HG02970 (cell line): ENCODE measurements around the gene FBRSL1.
"Not testable (repeated sequence)": the region's sequence is repeated elsewhere in the genome, so short reads cannot be mapped to it uniquely, and the experiment has no call there.

Experiments
- ATAC-seq: cut with Tn5 transposase; IDR thresholded peaks from one replicate; pipeline ENCODE4 v1.9.1; 2021; ENCODE audit warnings: mild to moderate bottlenecking, moderate library complexity, moderate number of reproducible peaks; ENCODE audit not compliant: unreplicated experiment, low FRiP score

Gene FBRSL1

DNA sequence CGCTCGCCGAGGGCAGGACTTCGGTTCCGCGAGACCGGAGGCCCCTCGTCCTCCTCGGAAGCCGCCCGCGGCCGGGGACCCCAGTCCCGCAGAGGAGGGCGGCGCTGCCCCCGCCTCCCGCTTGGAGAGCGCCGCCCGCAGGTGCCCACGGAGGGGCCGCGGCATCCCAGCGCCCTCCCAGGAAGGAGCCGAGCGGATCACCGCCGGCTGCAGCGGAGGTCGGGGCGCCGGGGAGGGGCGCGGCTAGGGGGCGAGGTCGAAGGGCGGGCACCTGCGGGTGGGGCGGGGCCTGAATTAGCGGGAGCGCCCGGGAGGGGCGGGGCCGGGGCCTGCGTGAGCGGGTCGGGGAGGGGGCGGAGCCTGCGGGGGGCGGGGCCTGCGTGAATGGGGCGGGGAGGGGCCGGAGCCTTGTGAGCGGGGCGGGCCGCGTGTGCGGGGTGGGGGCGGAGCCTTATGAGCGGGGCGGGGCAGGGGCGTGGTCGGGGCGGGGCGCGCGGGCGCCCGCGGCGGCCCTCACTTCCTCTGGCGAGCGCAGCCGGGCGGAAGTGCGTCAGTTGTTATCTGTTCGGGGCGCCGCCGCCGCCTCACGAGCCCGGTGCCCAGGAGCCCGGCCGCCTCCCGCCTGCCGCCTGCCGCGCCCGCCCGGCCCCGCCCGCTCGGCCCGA lies at the start of gene FBRSL1:
FBRSL1 (plus strand) TSS at position 550 of the 665 bp plus-strand sequence.
- ATAC-seq: peak; percentile 63

DNA sequence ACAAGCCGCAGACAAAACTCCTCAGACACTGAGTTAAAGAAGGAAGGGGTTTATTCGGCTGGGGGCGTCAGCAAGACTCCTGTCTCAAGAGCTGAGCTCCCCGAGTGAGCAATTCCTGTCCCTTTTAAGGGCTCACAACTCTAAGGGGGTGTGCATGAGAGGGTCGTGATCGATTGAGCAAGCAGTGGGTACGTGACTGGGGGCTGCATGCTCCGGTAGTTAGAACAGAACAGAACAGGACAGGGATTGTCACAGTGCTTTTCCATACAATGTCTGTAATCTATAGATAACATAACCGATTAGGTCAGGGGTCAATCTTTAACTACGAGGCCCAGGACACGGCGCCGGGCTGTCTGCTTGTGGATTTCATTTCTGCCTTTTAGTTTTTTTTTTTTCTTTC lies 49.5 kb upstream of the FBRSL1 start:
- ATAC-seq: not testable (repeated sequence)

DNA sequence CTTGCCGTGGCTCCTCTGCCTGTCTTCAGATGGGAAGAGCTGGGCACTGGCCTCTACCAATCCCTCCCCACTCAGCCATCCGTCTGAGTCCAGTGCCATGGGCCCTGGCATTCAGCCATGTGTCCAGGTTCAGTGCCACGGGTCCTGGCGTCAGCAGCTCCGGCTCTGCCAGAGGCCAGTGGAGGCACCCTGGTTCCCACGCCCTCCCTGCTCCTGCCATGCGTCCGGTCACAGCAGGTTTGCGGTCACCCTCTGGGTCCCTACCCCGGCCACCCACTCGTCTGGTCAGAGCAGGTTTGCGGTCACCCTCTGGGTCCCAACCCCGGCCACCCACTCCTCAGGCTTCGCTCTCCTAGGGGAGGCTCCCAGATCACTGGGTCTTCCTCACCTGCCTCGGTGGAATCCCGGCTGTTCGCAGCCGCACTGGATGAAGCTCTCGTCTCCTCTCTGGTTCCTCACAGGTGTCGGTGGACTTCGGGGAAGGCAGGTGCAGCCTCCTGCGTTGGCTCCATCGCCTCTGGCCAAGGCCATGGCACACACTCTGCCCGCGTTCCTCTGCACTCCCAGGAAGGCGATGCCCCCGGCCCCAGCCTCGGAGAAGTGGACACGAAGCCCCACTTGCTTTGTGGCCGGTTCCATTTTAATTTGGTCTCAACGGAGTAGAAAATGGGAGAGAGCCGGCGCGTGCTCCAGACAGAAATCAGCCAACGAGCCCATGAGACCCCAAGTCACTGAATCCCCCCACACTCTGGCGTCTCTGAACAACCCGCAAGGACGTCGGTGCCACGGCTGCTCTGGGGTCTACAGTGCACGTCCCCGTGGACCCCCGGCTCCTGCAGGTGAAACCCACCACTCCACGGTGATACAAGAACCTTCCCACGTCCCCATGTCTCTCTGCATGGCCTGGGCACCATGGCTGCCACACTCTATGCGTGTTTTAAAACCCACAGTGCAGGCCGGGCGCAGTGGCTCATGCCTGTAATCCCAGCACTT lies 47.8 kb upstream of the FBRSL1 start:
- ATAC-seq: no peak

DNA sequence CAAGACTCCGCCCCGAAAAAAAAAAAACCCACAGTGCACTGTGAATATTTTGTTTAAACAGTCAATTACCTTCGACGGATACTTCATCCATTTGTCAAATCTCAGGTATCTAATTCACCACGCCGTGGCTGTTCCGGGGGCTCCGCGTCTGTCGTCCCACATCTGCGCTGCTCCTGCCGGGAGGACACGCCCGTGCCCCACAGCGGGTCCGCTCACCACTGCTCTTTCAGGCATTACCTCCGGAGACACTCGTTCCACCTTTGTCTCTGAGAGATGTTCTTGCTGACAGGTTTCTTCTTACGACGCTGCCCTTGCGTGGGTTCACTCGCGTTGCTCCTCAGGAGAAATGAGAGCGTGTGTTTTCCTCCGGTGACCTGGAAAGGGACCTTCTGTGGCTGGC lies 46.9 kb upstream of the FBRSL1 start:
- ATAC-seq: no peak

DNA sequence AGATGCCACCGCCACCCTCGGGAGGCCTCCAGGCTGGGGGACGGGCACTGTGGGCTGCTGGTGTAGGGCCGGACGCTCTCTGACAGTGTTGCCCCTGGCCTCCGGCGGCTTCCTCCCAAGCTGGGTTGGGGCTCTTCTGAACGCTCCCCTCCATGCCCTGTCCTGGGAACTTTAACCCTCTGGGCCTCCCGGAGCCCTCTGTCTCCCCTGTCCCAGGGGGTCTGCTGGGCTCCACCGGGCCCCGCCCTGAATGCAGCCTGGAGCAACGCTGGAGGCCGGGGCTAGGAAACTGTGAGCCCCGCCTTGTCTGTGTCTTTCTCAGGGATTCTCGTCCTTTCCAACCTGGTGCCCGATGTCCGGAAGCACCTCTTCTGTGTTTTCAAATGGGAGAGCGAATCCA lies 45.7 kb upstream of the FBRSL1 start:
- no peak for ATAC-seq

DNA sequence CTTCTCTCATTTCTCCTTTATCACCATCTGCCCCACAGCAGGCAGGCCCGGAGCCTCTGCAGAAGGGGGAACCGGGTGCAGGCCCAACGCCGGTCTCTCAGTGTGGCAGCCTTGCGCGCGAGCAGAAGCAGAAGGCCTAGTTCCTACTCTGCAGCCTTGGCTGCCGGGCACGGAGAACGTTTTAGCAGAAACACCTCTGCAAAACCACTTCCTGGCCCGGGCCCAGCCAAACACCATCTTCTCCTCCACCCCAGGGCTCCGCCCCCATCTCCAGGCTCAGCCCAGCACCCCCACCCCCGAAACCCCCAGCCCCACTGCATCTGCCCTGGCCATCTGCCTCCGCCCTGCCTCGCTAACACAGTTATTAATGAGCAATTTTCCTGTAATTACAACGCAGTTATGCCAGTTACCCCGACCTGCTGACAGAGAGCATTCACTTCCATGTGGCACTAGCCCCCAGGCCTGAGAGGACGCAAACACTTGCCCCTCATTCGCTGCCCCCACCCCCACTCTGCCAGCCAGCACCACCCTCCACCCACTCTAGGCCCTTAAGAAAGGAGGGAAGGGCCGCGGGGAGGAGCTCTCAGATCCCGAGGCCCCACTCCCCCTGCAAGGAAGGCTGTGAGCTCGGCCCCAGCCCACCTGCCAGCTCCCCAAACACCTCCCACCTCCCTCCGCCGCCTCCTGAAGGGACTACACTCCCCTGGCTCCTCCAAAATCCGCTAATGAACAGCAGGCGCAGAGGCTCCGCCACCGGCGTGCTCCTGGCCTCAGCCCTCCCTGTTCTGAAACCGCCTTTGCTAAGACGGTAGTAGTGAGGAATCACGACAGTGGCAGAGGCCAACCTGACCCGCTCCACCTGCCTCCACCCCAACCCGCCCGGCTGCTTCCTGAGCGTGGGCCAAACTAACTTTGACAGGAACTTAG lies 44.7 kb upstream of the FBRSL1 start:
- no peak for ATAC-seq

DNA sequence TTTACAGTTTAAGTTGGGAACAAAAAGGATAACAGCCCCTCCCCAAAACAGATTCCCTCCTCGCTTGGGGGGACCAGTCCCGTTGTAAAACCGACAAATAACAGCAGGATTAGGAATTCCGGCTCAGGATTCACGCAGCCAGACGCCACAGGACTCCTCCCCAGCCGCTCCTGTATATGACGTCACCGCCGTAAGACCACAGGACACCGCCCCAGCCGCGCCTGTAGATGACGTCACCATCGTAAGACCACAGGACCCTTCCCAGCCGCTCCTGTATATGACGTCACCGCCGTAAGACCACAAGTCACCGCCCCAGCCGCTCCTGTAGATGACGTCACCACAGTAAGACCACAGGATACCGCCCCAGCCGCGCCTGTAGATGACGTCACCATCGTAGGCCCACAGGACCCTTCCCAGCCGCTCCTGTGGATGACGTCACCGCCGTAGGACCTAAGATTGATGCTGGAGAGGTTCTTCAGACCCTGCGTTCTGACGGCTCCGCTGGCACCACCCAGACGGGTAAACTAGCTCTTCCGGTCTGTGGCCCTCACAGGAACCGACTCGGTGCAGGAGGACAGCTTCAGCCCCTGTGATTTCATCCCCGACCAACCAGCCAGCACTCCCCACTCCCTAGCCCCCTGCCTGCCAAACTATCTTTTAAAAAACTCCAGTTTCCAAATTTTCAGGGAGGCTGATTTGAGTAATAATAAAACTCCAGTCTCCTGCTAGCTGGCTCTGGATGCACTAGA lies 43.9 kb upstream of the FBRSL1 start:
- no peak for ATAC-seq

DNA sequence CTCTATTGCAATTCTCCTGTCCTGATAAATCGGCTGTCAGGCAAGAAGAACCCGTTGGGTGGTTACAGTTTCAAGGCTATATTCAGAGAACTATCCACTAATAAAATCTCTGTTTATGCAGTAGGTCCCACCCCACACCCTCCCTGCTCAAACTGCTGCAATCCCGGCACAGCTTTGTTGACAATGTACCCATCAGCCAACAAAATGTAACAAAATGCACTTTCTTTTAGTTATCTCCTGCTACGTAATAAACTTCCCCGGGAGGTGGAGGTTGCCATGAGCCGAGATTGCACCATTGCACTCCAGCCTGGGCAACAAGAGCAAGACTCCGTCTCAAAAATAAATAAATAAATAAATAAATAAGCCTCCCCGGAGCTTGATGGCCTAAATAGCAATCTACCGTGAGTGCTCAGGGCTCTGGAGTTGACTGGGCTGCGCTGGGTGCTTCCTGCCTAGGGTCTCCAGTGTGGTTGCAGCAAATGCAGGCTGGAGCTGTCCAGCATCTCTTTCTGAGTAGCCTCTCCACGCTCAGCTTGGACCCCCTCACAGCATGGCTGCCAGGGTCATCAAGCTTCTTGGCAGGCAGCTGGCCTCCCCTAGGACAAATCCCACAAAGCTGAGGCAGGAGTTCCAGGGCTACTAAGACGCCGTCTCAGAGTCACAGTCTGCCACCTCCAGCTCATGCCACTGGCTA lies 43.2 kb upstream of the FBRSL1 start:
- ATAC-seq: no peak

DNA sequence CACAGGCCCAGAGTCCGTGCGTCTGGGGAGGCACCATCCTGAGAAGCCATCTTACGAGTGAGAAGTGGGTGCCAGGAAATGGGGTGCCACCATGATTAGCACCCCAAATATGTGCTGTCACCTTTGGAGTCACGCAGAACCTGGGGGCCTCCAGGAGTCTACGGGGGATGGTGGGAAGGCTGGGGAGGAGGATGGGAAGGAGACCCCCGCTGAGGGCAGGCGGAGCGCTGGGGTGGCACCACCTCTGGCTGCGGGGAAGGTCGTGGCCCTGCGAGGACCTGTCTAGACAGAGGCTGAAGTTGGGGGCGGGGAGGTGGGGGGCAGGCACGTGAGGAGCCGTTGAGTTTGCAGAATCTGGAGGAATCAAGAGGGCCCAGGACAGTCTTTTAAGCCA lies 42.6 kb upstream of the FBRSL1 start:
- no peak for ATAC-seq

DNA sequence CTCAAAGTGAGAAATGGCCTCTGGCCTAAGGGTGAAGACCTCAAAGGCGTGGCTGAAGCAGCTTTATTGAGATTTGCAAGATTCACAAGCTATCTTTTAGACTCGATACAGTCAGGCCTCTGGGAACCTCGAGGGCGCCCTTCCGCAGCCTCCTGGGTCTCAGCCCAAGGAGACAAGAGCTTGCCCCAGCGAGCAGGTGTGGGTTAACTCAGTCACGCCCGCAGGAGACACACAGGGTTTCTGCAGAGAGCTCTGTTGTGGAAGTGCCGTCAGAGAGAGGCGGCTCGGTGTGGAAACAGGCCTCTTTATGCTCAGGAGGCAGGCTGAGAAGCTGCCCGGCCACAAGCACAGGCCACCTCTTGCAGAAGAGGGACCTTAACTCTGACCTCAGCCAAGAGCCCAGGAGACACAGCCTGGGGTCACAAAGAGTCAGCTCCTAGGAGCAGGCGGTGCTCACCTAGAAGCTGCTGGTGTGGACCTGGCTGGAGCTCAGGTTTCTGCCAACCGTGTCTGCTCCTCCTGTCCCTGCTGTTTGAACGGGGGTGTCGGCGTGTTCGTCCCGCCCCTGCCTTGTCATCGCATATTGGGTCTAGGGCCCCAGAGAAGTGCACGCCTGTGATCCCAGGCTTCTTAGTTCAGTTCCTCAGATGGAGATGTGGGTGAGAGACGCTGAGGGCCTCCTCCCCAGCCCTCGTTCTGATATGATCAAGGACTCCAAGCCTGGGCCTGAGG lies 42.1 kb upstream of the FBRSL1 start:
- ATAC-seq: no peak

DNA sequence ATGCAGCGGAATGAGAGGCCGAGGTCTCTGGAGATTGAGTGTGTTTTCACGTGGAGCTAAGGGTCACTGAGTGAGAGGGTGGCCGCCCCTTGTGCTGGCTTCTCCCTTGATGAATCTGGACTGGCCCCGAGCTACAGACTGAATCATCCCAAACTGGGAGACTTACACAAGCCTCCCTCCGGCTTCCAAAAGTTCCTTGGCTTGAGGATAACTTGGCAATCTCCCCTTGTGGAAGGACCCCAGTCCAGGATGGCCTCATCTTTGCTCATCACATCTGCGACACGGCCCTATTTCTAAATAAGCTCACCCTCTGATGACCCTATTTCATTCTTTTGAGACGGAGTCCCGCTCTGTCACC lies 41.5 kb upstream of the FBRSL1 start:
- ATAC-seq: no peak

GRCh38 chr12:132449565-132450417 lies 40.2 kb upstream of the FBRSL1 start:
- ATAC-seq: no peak

DNA sequence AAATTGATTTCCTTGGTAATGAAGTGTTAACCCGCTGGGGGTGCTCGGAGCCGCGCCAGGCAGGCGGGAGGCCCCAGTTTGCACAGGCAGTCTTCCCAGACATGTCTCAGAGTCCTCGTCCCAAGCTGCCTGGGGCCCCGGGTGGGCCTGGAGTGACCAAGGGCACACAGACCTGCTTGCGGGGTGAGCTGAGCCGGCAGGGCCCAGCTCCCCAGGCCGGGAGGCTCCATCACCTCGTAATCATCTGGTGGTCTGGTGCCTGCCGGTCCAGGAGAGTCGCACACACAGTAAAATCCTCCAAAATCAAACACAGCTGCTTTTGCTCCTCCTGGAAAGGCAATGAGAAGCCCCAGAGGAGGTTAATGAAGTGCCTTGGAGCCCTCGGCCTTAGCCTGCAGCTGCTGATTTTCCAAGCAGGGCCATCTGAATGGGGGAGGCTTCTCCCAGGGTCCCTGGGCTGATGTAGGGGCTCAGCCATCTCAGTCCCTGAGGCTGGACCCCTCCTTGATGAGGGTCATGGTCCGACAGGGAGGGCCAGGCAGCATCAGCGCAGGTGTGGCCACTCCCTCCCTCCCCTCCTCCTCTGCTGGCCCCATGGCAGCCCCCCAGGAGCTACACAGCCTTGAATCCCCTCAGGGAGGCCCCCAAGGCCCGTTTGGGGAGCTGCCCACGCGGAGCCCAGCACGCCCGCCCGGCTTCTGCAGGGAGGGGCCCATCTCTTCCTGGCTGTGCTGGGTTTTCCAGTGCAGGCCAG lies 39.4 kb upstream of the FBRSL1 start:
- no peak for ATAC-seq

GRCh38 chr12:132451172-132451835 lies 38.6 kb upstream of the FBRSL1 start:
- ATAC-seq: no peak

DNA sequence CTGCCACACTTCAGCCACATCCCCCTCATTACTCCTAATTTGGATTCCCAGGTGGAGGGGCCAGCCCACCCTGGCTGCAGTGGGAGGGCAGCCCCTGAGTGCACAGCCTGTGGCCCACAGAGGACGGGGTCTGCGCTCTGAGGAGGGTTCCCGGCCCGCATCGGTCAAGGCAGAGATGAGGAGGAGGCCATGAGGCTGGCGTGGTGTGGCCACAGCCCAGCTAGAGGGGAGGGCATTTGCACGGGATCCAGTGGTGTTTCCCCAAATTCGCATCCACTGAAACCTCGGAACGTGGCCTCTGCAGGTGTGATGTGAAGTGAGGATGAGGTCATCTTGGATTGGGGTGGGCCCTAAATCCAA lies 38.1 kb upstream of the FBRSL1 start:
- no peak for ATAC-seq

GRCh38 chr12:132452596-132453350 lies 37.2 kb upstream of the FBRSL1 start:
- no peak for ATAC-seq
